22Rv1 (cell line): ENCODE results near the gene SORCS2.

Experiments used
- H3K27ac ChIP-seq: fragments of 450-650 bp; 2 replicates; pipeline ENCODE4 v1.5.1; 2017
- ZFX ChIP-seq: fragments of 450-650 bp; IDR thresholded peaks from 2 replicates; pipeline ENCODE4 v1.6.1; 2017; ENCODE audit warnings: antibody characterized with exemption, borderline replicate concordance
- TF ChIP-seq, protein P1 (sequence below): fragments of 450-650 bp; IDR thresholded peaks from 2 replicates; pipeline ENCODE4 v1.5.1; 2017; ENCODE audit warnings: mild to moderate bottlenecking

SORCS2 gene

DNA sequence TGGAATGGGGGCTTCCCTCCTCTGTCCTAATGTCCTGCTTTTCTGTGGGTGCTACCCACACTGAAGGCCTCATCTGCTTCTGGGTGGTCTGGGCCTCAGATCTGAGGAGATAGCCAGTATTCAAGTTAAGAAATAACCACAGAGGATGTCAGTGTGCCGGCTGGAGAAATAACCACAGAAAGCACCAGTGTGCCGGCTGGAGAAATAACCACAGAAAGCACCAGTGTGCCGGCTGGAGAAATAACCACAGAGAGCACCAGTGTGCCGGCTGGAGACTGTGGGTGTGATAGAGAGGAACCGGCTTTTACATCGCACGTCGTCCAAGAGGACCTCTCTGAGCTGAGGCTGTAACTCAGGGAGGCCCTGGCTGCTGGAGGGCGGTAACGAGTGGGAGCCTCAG lies 308.1 kb downstream of the SORCS2 start:
- TF ChIP-seq, protein P1, sequence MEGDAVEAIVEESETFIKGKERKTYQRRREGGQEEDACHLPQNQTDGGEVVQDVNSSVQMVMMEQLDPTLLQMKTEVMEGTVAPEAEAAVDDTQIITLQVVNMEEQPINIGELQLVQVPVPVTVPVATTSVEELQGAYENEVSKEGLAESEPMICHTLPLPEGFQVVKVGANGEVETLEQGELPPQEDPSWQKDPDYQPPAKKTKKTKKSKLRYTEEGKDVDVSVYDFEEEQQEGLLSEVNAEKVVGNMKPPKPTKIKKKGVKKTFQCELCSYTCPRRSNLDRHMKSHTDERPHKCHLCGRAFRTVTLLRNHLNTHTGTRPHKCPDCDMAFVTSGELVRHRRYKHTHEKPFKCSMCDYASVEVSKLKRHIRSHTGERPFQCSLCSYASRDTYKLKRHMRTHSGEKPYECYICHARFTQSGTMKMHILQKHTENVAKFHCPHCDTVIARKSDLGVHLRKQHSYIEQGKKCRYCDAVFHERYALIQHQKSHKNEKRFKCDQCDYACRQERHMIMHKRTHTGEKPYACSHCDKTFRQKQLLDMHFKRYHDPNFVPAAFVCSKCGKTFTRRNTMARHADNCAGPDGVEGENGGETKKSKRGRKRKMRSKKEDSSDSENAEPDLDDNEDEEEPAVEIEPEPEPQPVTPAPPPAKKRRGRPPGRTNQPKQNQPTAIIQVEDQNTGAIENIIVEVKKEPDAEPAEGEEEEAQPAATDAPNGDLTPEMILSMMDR = no peak
- no peak for TF ChIP-seq ZFX
- no peak overlapping the region for H3K27ac ChIP-seq

DNA sequence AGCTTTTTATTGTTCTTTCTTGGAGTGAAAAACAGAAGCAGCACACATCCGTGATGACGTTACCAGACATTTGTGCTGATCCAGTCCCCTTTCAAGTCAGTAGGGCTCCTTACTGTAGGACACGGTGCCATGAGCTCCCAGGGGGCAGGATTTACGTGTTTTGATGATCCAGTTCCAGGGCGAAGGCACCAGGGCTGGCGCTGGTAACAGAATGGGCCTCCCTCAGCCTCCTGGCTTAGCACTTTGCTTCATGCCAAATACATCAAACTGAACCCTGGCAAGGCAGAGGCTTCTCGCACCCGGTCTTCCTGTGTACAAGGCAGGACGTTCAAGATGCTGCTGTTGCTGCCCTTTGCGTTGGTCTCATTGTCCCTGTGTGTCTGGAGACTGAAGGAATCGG lies 309.0 kb downstream of the SORCS2 start:
- TF ChIP-seq ZFX = no peak
- TF ChIP-seq, protein P1 = no peak
- no peak overlapping the region for H3K27ac ChIP-seq

DNA sequence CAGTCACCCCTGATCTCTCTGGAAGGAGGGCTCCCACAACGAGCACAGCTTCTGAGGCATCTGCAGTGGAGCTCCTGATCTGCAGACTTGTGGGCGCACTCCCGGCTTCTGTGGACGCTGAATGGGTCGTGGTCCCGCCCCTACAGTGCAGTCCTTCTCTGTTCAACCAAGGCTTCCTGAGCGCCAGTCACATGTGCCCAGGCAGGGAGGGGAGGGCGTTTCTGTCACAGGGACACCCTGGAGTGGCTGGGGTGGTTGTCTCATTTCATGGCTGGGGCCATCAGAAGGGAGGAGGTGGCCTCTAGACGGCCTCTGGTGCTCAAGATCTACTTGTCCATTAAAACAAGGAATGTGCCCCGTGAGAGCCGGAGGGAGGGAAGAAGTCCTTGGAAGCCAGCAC lies 309.5 kb downstream of the SORCS2 start:
- no peak overlapping the region for H3K27ac ChIP-seq
- TF ChIP-seq, protein P1 = no peak
- TF ChIP-seq ZFX = no peak

DNA sequence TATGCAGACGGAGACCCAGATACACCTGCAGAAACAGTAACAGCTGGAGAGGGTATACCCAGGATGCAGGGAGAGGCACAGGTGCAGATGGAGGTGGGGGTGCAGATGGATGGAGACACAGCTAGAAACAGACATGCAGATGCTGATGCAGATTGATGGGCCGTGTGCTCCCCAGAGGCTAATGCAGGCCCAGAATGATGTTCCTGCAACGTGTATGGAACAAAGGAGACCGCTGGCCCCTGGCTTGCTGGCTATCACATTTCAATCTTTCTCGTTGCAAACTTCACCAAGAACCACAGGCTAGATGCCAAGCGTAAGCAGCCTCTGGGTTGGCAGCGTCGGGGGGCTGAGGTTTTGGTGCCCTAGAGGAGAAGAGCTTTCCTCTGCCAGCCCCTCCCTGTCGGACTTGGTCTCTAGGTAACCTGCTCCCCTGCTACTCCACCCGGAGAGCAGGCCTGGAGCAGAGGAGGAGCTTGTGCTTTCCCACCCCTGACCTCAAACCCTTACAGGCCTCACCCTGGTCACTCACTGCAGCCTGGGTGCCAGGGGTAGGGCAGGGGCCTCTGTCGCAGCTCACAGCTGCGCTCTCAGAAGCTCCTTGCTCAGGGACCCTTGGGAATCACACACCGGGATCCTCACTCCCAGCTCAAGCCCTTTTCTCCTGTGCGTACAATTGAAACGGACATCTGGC lies 311.4 kb downstream of the SORCS2 start:
- TF ChIP-seq, protein P1 = no peak
- no peak for TF ChIP-seq ZFX
- H3K27ac ChIP-seq = no peak overlapping the region

DNA sequence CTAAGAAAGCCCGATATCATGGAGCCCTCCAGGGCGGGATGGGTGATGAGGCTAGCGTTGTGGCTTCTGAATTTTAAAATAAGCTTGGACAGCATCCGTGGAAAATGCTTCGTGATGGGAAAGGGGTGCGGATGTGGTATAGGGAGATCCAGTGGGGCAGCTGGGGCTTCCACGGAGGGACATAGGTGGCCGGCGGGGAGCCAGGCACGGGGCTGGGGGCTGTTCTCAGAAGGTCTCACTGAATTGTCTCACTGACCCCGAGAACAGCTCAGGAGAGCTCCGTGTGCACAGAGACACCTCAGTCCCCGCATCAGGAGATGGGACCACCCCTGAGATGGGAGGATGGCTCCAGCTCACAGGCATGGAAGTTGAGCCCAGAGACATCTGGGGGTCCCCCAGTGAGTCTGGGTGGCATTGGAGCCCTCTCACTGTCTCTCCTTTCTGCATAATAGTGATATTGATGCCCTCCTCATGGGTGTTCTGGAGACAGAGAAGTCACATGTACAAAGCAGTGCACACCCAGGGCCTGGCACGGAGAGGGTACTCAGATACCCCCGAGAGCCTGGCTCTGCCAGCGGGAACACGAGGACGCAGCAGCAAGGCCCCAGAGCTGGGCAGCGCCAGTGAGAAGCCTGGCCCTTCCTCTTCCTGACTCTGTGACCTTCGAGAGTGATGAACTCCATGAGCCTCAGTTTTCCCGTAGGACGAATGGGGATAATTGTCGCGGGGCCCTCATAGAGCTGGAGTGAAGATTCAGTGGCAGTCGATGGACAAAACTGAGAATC lies 313.0 kb downstream of the SORCS2 start:
- TF ChIP-seq, protein P1 = no peak
- no peak for TF ChIP-seq ZFX

DNA sequence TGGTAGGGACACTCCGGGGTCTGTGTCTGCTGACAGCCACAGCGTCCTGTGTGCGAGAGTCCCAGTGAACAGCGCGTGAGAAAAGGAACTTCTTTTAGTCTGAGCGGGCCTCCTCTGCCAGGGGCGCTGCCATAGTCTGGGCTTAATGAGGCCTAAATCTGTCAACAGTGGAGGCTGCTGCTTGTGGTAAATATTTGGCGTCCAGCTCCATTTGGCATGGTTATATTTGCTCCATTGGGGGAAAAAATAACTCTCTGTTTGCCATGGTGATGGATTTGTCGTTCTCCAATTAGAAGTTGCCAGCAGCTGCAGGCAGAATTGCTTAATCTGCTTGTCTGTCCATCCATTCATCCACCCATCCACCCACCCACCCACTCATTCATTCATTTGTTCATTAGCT lies 313.8 kb downstream of the SORCS2 start:
- no peak for TF ChIP-seq ZFX
- TF ChIP-seq, protein P1 = no peak
- H3K27ac ChIP-seq = no peak overlapping the region

More for the DNA sequence above, 313.0 kb downstream of the SORCS2 start:
- no peak overlapping the region for H3K27ac ChIP-seq

DNA sequence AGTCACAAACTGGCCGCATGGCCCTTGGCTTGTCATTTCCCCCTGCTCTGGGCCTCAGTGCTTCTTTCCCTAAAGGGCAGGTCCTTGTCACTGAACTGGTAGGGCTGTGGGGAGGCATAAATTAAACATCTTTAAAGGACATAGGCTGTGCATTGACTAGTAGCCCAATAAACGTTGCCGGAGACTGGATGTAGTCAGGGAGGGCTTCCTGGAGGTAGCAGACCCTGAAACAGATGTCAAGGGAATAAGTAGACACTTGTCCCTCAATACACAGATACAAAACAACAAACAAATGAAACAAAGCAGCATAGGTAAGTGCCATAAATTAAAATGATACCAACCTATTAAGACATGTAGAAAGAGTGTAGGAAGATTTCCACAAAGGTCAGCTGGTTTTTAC lies 314.2 kb downstream of the SORCS2 start:
- no peak for TF ChIP-seq ZFX
- TF ChIP-seq, protein P1 = no peak
- H3K27ac ChIP-seq = no peak overlapping the region
